Panc1 (cell line): ENCODE results near the gene RPRD1A. TPM values are rescaled to one million over a fixed set of nuclear protein-coding genes. Genes with fewer than 3 reads are reported as not detected.

Experiments used
- ATAC-seq: fragments of 200-7000 bp; cut with Tn5 transposase; 2 replicates; pipeline ENCODE4 v1.9.1; 2020; ENCODE audit warnings: mild to moderate bottlenecking, moderate library complexity
- BruUV-seq: library from RNA; stranded (reverse); fragments of 400-500 nt; replicated peaks from 2 replicates; lab custom pipeline; 2021; lab: Mats Ljungman, UMichigan
- CTCF ChIA-PET: fragments of 300-600 bp; sonication (Branson Sonifier 250); formaldehyde crosslinking; loops from one replicate; lab custom pipeline; 2022; ENCODE audit warnings: antibody characterized with exemption; lab: Charles Lee
- POLR2A ChIA-PET: fragments of 300-600 bp; sonication (Branson Sonifier 250); formaldehyde crosslinking; loops from one replicate; lab custom pipeline; 2022; ENCODE audit warnings: antibody characterized with exemption; lab: Charles Lee
- DNase-seq: peaks from one replicate; pipeline ENCODE4 v3.0.0-alpha.2; 2010; ENCODE audit warnings: low read depth, low spot score
- H3K27ac ChIP-seq: 2 replicates; pipeline ENCODE4 v1.5.1; 2011; ENCODE audit warnings: mild to moderate bottlenecking, low read length, inconsistent platforms
- H3K27me3 ChIP-seq: fragments of 200-500 bp; sonication (Bioruptor generic); 2 replicates; pipeline ENCODE4 v1.6.0; 2014; ENCODE audit warnings: low read length, inconsistent platforms; ENCODE audit not compliant: control insufficient read depth, insufficient read depth
- H3K36me3 ChIP-seq: fragments of 200-500 bp; sonication (Bioruptor generic); 2 replicates; pipeline ENCODE4 v1.5.1; 2014; ENCODE audit warnings: inconsistent platforms, mild to moderate bottlenecking, low read length, moderate library complexity; ENCODE audit not compliant: control insufficient read depth, insufficient read depth
- H3K4me1 ChIP-seq: 2 replicates; pipeline ENCODE4 v1.5.1; 2011; ENCODE audit warnings: inconsistent platforms, mild to moderate bottlenecking, low read length, moderate library complexity; ENCODE audit not compliant: control insufficient read depth, insufficient read depth
- H3K4me3 ChIP-seq, 2 experiments: 2 replicates each; pipeline ENCODE4 v1.5.1; 2011 to 2012; ENCODE audit warnings: low read depth in 2 of 2, low read length in 2 of 2, mild to moderate bottlenecking in 2 of 2, inconsistent platforms in 1 of 2, moderate library complexity in 1 of 2
- H3K9me3 ChIP-seq: fragments of 200-500 bp; sonication (Bioruptor generic); 2 replicates; pipeline ENCODE4 v1.5.1; 2014; ENCODE audit warnings: low read depth, mild to moderate bottlenecking, inconsistent platforms, low read length, moderate library complexity; ENCODE audit not compliant: control insufficient read depth, insufficient read depth
- CTCF ChIP-seq: fragments of 450-650 bp; IDR thresholded peaks from 2 replicates; pipeline ENCODE4 v1.5.1; 2017; ENCODE audit warnings: mild to moderate bottlenecking
- POLR2AphosphoS5 ChIP-seq: IDR thresholded peaks from 2 replicates; pipeline ENCODE4 v1.6.1; 2012; ENCODE audit warnings: mild to moderate bottlenecking, low read depth, low read length, moderate library complexity
- REST ChIP-seq, 2 experiments: IDR thresholded peaks; 2 replicates each; pipeline ENCODE4 v1.6.1; 2011 to 2012; ENCODE audit warnings: low read depth in 2 of 2, control low read depth in 1 of 2, low read length in 1 of 2, mild to moderate bottlenecking in 1 of 2, moderate library complexity in 1 of 2; ENCODE audit not compliant: insufficient read depth in 1 of 2
- SIN3A ChIP-seq: IDR thresholded peaks from 2 replicates; pipeline ENCODE4 v1.6.1; 2012; ENCODE audit warnings: low read depth, mild to moderate bottlenecking, low read length, moderate library complexity, borderline replicate concordance; ENCODE audit not compliant: insufficient read depth
- TCF7L2 ChIP-seq: IDR thresholded peaks from 2 replicates; pipeline ENCODE4 v1.6.1; 2011; ENCODE audit warnings: mild to moderate bottlenecking, low read depth, low read length, inconsistent platforms
- in situ Hi-C: cut with HindIII; loops from 2 replicates; pipeline ENCODE4 v1.10.0; 2016; ENCODE audit warnings: low sequenced_read_pairs, low pct_unique_long_range_greater_than_20kb
- intact Hi-C: fragments of 100-400 bp; cut with micrococcal nuclease; formaldehyde crosslinking; loops from one replicate; pipeline ENCODE4 v1.10.0; 2022; ENCODE audit not compliant: unreplicated experiment
- total RNA-seq: library from RNA; stranded (reverse); gene quantifications from one replicate; pipeline ENCODE4 v1.2.1, GENCODE V29; 2021; ENCODE audit not compliant: unreplicated experiment

RPRD1A gene
- total RNA-seq, 1 experiment from 2014 or later = 44.0 TPM

GRCh38 chr18:36012891-36013290, 54.5 kb downstream of the RPRD1A start:
- H3K27me3 ChIP-seq = no peaks in the 10 kb centered on the region
- TF ChIP-seq TCF7L2 (no peak), CTCF (no peak), REST (IDR thresholded peaks at IDR 0.05; ENCODE audit: insufficient read depth in 1 of 2, low read depth in 2 of 2, low read length in 1 of 2) (no peak), POLR2AphosphoS5 (no peak), SIN3A (no peak)
- no peak for DNase-seq
- ChIA-PET CTCF (no interaction called here), POLR2A (no interaction called here)
- intact Hi-C loops (no loop called here), in situ Hi-C loops (no loop called here)
- no TSS peak for BruUV-seq
- H3K9me3 ChIP-seq = no peaks in the 10 kb centered on the region
- no peaks in the 10 kb centered on the region for H3K4me1 ChIP-seq
- no peaks in the 10 kb centered on the region for H3K36me3 ChIP-seq
- no peak overlapping the region for H3K4me3 ChIP-seq
- no peak overlapping the region for H3K27ac ChIP-seq
- no peak for ATAC-seq

- Histone ChIP-seq H3K4me1 (no peaks in the 10 kb centered on the region), H3K27me3 (no peaks in the 10 kb centered on the region), H3K27ac (no peak overlapping the region), H3K36me3 (no peaks in the 10 kb centered on the region), H3K4me3 (no peak overlapping the region), H3K9me3 (no peaks in the 10 kb centered on the region)
- no peak for ATAC-seq
- POLR2A ChIA-PET = no interaction called here
- intact Hi-C loops = no loop called here
- in situ Hi-C loops = no loop called here
- no TSS peak for BruUV-seq
- TF ChIP-seq TCF7L2 (no peak), POLR2AphosphoS5 (no peak), CTCF (no peak), SIN3A (no peak), REST (IDR thresholded peaks at IDR 0.05; ENCODE audit: insufficient read depth in 1 of 2, low read depth in 2 of 2, low read length in 1 of 2) (no peak)
- CTCF ChIA-PET = no interaction called here
- no peak for DNase-seq
Measured at GRCh38 chr18:36009214-36009613, 58.1 kb downstream of the RPRD1A start.
